Measurements from ENCODE around the gene LSR. TPM values are rescaled to one million over a fixed set of nuclear protein-coding genes. Genes with fewer than 3 reads are reported as not detected.

Gene LSR
- total RNA-seq, 5 donors from 2014 or later (not counting 1 experiment from before 2014, with no cell fraction given): 36.8 to 64.9 (median 57.4) TPM

DNA sequence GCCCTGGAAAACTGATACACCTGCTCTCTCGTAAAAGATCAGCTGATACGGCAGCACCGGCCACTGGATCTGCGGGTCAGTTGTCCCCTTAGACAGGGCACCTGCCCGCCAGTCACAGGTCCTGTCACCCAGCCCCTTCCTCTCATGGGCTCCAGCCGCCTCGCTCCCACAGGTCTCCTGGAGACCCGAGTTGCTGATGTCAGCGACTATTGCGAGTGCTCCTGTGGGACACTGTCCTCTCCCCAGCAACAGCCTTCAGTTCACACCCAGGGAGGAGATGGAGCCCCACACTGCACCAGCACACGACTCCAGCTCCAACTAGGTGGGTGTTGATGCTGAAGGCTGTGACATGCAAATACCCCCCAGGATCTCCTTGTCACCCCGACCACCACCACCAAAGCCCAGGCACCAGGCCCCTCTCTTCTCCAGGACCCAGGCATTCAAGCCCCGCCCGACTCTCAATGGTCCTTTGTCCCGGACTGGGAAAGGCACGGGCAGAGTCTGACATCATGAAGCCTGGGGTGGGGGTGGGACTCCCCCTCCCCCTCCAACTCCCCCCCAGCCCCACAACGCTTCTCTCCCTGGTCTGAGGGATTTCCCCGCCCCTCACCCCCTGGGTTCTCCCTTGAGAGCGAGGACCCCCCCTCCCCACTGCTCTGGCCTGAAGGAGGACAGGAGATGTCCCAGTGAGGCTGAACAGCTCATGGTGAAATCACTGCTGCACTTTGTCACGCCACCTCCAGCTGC, 41.8 kb downstream of the LSR start:
- 88% methylated on average over 12 of the region's 20 CpGs for WGBS (ENCODE audit: insufficient coverage)
- Histone ChIP-seq H3K9me3 (no peaks in the 10 kb centered on the region), H3K27me3 (replicated peaks in 1 of 2; ENCODE audit: control insufficient read depth in 2 of 2, extremely low read depth in 1 of 2, insufficient read depth in 2 of 2, low read length in 1 of 2) (peaks cover 0 to 24% of the 10 kb centered on the region in 2 experiments), H3K36me3 (ENCODE audit: control insufficient read depth in 2 of 2, extremely low read depth in 1 of 2, insufficient read depth in 1 of 2, low read length in 1 of 2) (no peaks in the 10 kb centered on the region), H3K4me3 (ENCODE audit: control insufficient read depth in 1 of 2, extremely low read depth in 1 of 2, low read length in 1 of 2) (no peak overlapping the region), H3K27ac (ENCODE audit: low read length) (no peak overlapping the region), H3K4me1 (ENCODE audit: control insufficient read depth in 1 of 2, extremely low read depth in 1 of 2, insufficient read depth in 2 of 2, low read length in 2 of 2) (peaks cover 0 to 3% of the 10 kb centered on the region in 2 experiments)
- Mint-ChIP-seq H3K36me3 (no peaks in the 10 kb centered on the region), H3K27ac (no peak overlapping the region), H3K4me1 (peaks cover 0 to 1% (median under 1%) of the 10 kb centered on the region in 3 donors), H3K9me3 (no peaks in the 10 kb centered on the region), H3K4me3 (no peak overlapping the region), H3K27me3 (peaks cover 0 to 3% of the 10 kb centered on the region in 2 donors)
- ChIA-PET CTCF (no interaction called here), POLR2A (no interaction called here)
- ATAC-seq (replicated peaks in 1 of 4) (no peak), DNase-seq (no peak)

DNA sequence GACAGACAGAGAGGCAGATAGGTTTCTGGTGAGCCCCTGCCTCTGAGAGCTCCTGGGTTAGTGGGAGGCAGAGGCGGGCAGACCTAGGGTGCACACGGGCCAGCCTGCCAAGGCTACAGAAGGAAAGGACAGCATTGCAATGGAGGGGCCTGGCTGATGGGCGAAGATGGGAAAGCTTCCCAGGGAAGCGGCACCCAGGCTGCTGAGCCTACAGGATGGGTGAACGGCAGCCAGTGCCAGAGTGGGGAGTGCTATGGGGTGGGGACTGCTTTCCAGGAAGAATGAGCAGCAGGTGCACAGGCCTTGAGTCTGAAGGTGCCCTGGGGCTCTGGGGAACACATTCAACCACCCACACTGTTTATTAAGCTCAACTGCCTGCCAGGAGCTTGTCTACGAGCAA, 42.5 kb downstream of the LSR start:
- POLR2A ChIA-PET: no interaction called here
- H3K9me3 Mint-ChIP-seq: no peaks in the 10 kb centered on the region
- CTCF ChIA-PET: interaction anchor here in 1 of 2 donors (0.5 kb wide), 1 partner anchor 40 kb away, joined by 4 read pairs; no protein-coding TSS in a partner anchor

DNA sequence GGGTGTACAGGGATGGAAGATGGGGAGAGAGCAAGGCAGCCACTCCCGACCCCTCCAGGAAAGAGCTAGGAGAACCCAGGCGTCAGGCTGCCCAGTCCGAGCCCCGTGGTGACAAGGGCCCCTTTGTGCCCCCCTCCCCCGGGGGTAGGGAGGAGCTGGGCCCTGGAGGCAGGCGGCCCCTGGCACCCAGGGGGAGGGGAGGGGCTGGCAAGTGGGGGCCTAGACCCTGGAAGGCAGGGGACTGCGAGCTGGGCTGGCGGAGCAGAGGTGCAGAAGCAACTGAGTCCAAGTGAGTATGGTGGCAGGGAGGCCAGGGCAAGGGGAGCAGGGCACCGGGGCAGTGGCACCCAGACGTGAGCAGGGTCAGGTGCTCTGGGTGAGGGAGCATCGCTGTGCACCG, 43.1 kb downstream of the LSR start, which contains the start of gene MAG:
TSS of gene MAG (plus strand) at position 246 of the 400 bp plus-strand sequence. CDS start 3,248 bp downstream, outside the sequence.
- ATAC-seq (replicated peaks in 1 of 4) (no peak), DNase-seq (no peak)
- H3K36me3 Mint-ChIP-seq: no peaks in the 10 kb centered on the region
- H3K4me3 Mint-ChIP-seq: no peak within 1 kb of the TSS
- peaks cover 0 to 3% of the 10 kb centered on the region in 2 donors for H3K27me3 Mint-ChIP-seq
- Histone ChIP-seq H3K4me1 (ENCODE audit: control insufficient read depth in 1 of 2, extremely low read depth in 1 of 2, insufficient read depth in 2 of 2, low read length in 2 of 2) (peaks cover 0 to 11% of the 10 kb centered on the region in 2 experiments), H3K4me3 (ENCODE audit: control insufficient read depth in 1 of 2, extremely low read depth in 1 of 2, low read length in 1 of 2) (no peak within 1 kb of the TSS), H3K36me3 (ENCODE audit: control insufficient read depth in 2 of 2, extremely low read depth in 1 of 2, insufficient read depth in 1 of 2, low read length in 1 of 2) (no peaks in the 10 kb centered on the region), H3K9me3 (no peaks in the 10 kb centered on the region), H3K27ac (ENCODE audit: low read length) (no peak within 1 kb of the TSS), H3K27me3 (replicated peaks in 1 of 2; ENCODE audit: control insufficient read depth in 2 of 2, extremely low read depth in 1 of 2, insufficient read depth in 2 of 2, low read length in 1 of 2) (peaks cover 0 to 24% of the 10 kb centered on the region in 2 experiments)
- 79% methylated on average over 10 of the region's 12 CpGs for WGBS (ENCODE audit: insufficient coverage)
- ChIA-PET CTCF (interaction anchor here in 1 of 2 donors (0.5 kb wide), 1 partner anchor 40 kb away, joined by 4 read pairs; no protein-coding TSS in a partner anchor), POLR2A (no interaction called here)
- peaks cover 0 to 8% (median 7%) of the 10 kb centered on the region in 3 donors for H3K4me1 Mint-ChIP-seq
- H3K9me3 Mint-ChIP-seq: no peaks in the 10 kb centered on the region
- no peak within 1 kb of the TSS for H3K27ac Mint-ChIP-seq

More for the DNA sequence above, 42.5 kb downstream of the LSR start:
- no peak overlapping the region for H3K4me3 Mint-ChIP-seq
- no peak for ATAC-seq (replicated peaks in 1 of 4)
- H3K27ac Mint-ChIP-seq: no peak overlapping the region
- Histone ChIP-seq H3K4me1 (ENCODE audit: control insufficient read depth in 1 of 2, extremely low read depth in 1 of 2, insufficient read depth in 2 of 2, low read length in 2 of 2) (peaks cover 0 to 10% of the 10 kb centered on the region in 2 experiments), H3K4me3 (ENCODE audit: control insufficient read depth in 1 of 2, extremely low read depth in 1 of 2, low read length in 1 of 2) (no peak overlapping the region), H3K9me3 (no peaks in the 10 kb centered on the region), H3K36me3 (ENCODE audit: control insufficient read depth in 2 of 2, extremely low read depth in 1 of 2, insufficient read depth in 1 of 2, low read length in 1 of 2) (no peaks in the 10 kb centered on the region), H3K27ac (ENCODE audit: low read length) (no peak overlapping the region), H3K27me3 (replicated peaks in 1 of 2; ENCODE audit: control insufficient read depth in 2 of 2, extremely low read depth in 1 of 2, insufficient read depth in 2 of 2, low read length in 1 of 2) (peaks cover 0 to 24% of the 10 kb centered on the region in 2 experiments)
- DNase-seq: no peak
- H3K4me1 Mint-ChIP-seq: peaks cover 0 to 8% (median 7%) of the 10 kb centered on the region in 3 donors
- peaks cover 0 to 3% of the 10 kb centered on the region in 2 donors for H3K27me3 Mint-ChIP-seq
- WGBS (ENCODE audit: insufficient coverage): 72% methylated on average over 4 of the region's 6 CpGs
- H3K36me3 Mint-ChIP-seq: no peaks in the 10 kb centered on the region

DNA sequence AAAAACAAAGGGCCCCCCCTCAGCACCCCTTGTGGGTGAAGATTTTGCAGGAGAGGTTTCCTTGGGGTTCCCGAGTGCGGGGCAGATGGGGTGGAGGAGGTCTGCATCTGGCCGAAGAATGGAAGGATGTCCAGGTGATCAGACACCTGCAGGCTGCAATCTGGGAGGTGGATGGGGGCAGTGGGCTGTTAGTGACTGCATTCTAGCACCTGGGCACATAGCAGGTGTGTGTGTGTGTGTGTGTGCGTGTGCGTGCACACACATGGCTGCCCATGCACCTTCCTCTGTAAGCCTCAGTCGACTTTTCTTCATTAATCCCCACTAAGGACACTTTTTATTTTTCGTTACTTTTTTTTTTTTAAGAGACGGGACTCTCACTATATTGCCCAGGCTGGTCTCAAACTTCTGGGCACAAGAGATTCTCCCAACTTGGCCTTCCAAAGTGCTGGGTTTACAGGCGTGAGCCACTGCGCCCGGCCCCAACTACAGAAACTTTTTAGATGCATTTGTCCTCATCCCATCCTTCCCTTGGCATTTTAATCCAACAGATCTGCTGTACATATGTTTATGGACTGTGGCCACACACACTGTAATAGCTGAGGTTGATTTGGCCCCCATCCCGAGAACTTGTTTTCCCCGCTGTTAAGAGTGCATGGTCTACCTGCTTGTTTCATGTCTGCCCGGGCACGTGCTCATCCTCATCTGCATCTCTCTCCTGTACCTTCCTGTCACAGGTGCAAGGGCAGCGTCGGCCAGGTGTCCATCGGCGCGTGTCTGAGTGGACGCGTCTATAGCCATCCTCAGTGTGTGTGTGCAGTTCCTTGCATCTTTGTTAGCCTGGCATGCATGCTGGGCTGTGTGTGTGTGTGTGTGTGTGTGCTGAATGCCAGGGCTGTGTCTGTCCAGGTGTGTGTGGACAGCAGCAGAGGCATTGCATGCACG, 43.9 kb downstream of the LSR start:
- H3K9me3 ChIP-seq: no peaks in the 10 kb centered on the region
- peaks cover 0 to 11% of the 10 kb centered on the region in 2 experiments for H3K4me1 ChIP-seq (ENCODE audit: control insufficient read depth in 1 of 2, extremely low read depth in 1 of 2, insufficient read depth in 2 of 2, low read length in 2 of 2)
- Mint-ChIP-seq H3K27me3 (peaks cover 0 to 3% of the 10 kb centered on the region in 2 donors), H3K4me1 (peaks cover 0 to 8% (median 7%) of the 10 kb centered on the region in 3 donors), H3K36me3 (no peaks in the 10 kb centered on the region), H3K9me3 (no peaks in the 10 kb centered on the region), H3K27ac (no peak overlapping the region), H3K4me3 (no peak overlapping the region)
- ChIA-PET CTCF (no interaction called here), POLR2A (no interaction called here)
- ATAC-seq (replicated peaks in 1 of 4) (no peak), DNase-seq (no peak)
- H3K27me3 ChIP-seq (replicated peaks in 1 of 2; ENCODE audit: control insufficient read depth in 2 of 2, extremely low read depth in 1 of 2, insufficient read depth in 2 of 2, low read length in 1 of 2): peaks cover 0 to 21% of the 10 kb centered on the region in 2 experiments
- H3K27ac ChIP-seq (ENCODE audit: low read length): no peak overlapping the region
- H3K36me3 ChIP-seq (ENCODE audit: control insufficient read depth in 2 of 2, extremely low read depth in 1 of 2, insufficient read depth in 1 of 2, low read length in 1 of 2): no peaks in the 10 kb centered on the region
- H3K4me3 ChIP-seq (ENCODE audit: control insufficient read depth in 1 of 2, extremely low read depth in 1 of 2, low read length in 1 of 2): no peak overlapping the region
- 75% methylated on average over 11 of the region's 23 CpGs for WGBS (ENCODE audit: insufficient coverage)

DNA sequence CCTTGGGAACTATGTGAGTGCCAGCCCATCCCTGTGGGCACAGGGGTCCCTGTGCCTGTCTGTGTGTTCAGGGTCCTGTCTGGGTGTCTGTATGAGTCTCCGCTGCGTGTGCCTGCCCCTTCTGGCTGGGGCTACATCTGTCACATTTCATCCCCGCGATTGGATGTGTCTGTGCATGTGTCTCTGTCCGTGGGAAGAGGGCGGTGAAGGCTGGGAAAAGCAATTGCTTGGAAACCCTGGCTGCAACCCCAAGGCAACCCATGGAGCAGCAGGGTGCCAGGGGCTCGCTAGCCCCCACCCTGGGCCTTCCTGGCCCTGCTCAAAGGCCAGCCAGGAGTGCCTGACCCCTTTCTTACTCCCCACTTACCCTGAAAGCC, 44.5 kb downstream of the LSR start:
- Histone ChIP-seq H3K27ac (ENCODE audit: low read length) (no peak overlapping the region), H3K4me3 (ENCODE audit: control insufficient read depth in 1 of 2, extremely low read depth in 1 of 2, low read length in 1 of 2) (no peak overlapping the region), H3K36me3 (ENCODE audit: control insufficient read depth in 2 of 2, extremely low read depth in 1 of 2, insufficient read depth in 1 of 2, low read length in 1 of 2) (no peaks in the 10 kb centered on the region), H3K9me3 (no peaks in the 10 kb centered on the region), H3K4me1 (ENCODE audit: control insufficient read depth in 1 of 2, extremely low read depth in 1 of 2, insufficient read depth in 2 of 2, low read length in 2 of 2) (peaks cover 0 to 11% of the 10 kb centered on the region in 2 experiments), H3K27me3 (replicated peaks in 1 of 2; ENCODE audit: control insufficient read depth in 2 of 2, extremely low read depth in 1 of 2, insufficient read depth in 2 of 2, low read length in 1 of 2) (peaks cover 0 to 21% of the 10 kb centered on the region in 2 experiments)
- Mint-ChIP-seq H3K36me3 (no peaks in the 10 kb centered on the region), H3K9me3 (no peaks in the 10 kb centered on the region), H3K27me3 (peaks cover 0 to 3% of the 10 kb centered on the region in 2 donors), H3K27ac (no peak overlapping the region), H3K4me3 (no peak overlapping the region), H3K4me1 (peaks cover 0 to 8% (median 7%) of the 10 kb centered on the region in 3 donors)
- DNase-seq: no peak
- ATAC-seq (replicated peaks in 1 of 4): no peak
- ChIA-PET CTCF (no interaction called here), POLR2A (no interaction called here)
- 72% methylated on average over 3 of the region's 7 CpGs for WGBS (ENCODE audit: insufficient coverage)

DNA sequence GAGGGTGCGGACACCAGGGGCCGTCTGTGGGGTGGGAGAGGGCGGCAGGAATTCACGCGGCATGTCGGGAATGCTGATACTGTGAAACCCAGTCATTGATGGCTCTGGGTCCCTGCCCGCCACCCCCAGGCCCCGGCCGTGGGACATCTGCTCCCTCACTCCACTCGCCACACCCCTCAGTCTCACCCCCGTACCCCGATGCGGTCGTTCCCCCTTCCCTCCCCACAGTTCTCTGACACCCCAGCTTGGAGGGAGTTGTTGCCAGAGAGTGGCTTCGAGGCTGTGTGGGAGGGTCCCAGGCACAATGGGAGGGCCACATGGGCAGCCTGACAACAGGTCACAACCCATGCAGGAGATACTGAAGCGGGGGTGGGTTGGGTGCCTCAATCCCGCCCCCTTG, 45.0 kb downstream of the LSR start:
- Histone ChIP-seq H3K9me3 (no peaks in the 10 kb centered on the region), H3K4me3 (ENCODE audit: control insufficient read depth in 1 of 2, extremely low read depth in 1 of 2, low read length in 1 of 2) (no peak overlapping the region), H3K36me3 (ENCODE audit: control insufficient read depth in 2 of 2, extremely low read depth in 1 of 2, insufficient read depth in 1 of 2, low read length in 1 of 2) (no peaks in the 10 kb centered on the region), H3K4me1 (ENCODE audit: control insufficient read depth in 1 of 2, extremely low read depth in 1 of 2, insufficient read depth in 2 of 2, low read length in 2 of 2) (peaks cover 0 to 11% of the 10 kb centered on the region in 2 experiments), H3K27ac (ENCODE audit: low read length) (no peak overlapping the region), H3K27me3 (replicated peaks in 1 of 2; ENCODE audit: control insufficient read depth in 2 of 2, extremely low read depth in 1 of 2, insufficient read depth in 2 of 2, low read length in 1 of 2) (peaks cover 0 to 21% of the 10 kb centered on the region in 2 experiments)
- 92% methylated on average over 4 of the region's 17 CpGs for WGBS (ENCODE audit: insufficient coverage)
- Mint-ChIP-seq H3K9me3 (no peaks in the 10 kb centered on the region), H3K4me3 (no peak overlapping the region), H3K27ac (no peak overlapping the region), H3K36me3 (no peaks in the 10 kb centered on the region), H3K4me1 (peaks cover 0 to 8% (median 7%) of the 10 kb centered on the region in 3 donors), H3K27me3 (peaks cover 0 to 3% of the 10 kb centered on the region in 2 donors)
- ChIA-PET POLR2A (no interaction called here), CTCF (no interaction called here)
- DNase-seq: no peak
- ATAC-seq (replicated peaks in 1 of 4): no peak

Measured in T-cell (primary cell).